Cardiac muscle cell (in vitro differentiated cells and primary cell): ENCODE data around the gene GATAD2A. TPM values are rescaled to one million over a fixed set of nuclear protein-coding genes. Genes with fewer than 3 reads are reported as not detected.
"Not testable (repeated sequence)": the region's sequence is repeated elsewhere in the genome, so short reads cannot be mapped to it uniquely, and the experiment has no call there.

Experiments used
- DNase-seq, 2 donors: peaks; one replicate each; pipeline versions ENCODE4 v3.0.0 to v3.0.0-alpha.2; 2010 to 2017; ENCODE audit warnings: low read depth in 1 of 2, low spot score in 1 of 2
- H3K27ac ChIP-seq: fragments of 200-600 bp; sonication (generic); 2 replicates; pipeline ENCODE4 v1.5.1; 2016
- H3K27me3 ChIP-seq: fragments of 200-600 bp; sonication (generic); 2 replicates; pipeline ENCODE4 v1.6.0; 2016; ENCODE audit warnings: control low read depth
- H3K36me3 ChIP-seq: fragments of 200-600 bp; sonication (generic); 2 replicates; pipeline ENCODE4 v1.5.1; 2016; ENCODE audit warnings: control low read depth
- H3K4me1 ChIP-seq: fragments of 200-600 bp; sonication (generic); 2 replicates; pipeline ENCODE4 v1.8.1; 2017; ENCODE audit warnings: low read depth, mild to moderate bottlenecking, mixed run types
- H3K4me3 ChIP-seq: fragments of 200-600 bp; sonication (generic); 2 replicates; pipeline ENCODE4 v1.5.1; 2016; ENCODE audit warnings: mild to moderate bottlenecking
- H3K9me3 ChIP-seq: fragments of 200-600 bp; sonication (generic); 2 replicates; pipeline ENCODE4 v1.5.1; 2017; ENCODE audit warnings: low read depth, mild to moderate bottlenecking, control low read depth
- polyA plus RNA-seq: library from polyadenylated mRNA; unstranded; fragments of >200 nt; fragmentation: Nextera tagmentation; extraction: Ambion mirVana; gene quantifications from 2 replicates; pipeline ENCODE4 v1.2.1, GENCODE V29; 2016
- total RNA-seq: library from RNA; depleted of rRNA; stranded (reverse); fragments of >200 nt; gene quantifications from 2 replicates; pipeline ENCODE4 v1.2.3, GENCODE V29; 2016
- TF ChIP-seq, protein P1 (sequence below): IDR thresholded peaks from 2 replicates; pipeline ENCODE4 v1.5.1; 2012; ENCODE audit warnings: low read depth, mild to moderate bottlenecking, low read length

Gene GATAD2A
- total and polyA plus RNA-seq, 2 experiments from 2014 or later: 32.3 to 98.3 TPM

DNA sequence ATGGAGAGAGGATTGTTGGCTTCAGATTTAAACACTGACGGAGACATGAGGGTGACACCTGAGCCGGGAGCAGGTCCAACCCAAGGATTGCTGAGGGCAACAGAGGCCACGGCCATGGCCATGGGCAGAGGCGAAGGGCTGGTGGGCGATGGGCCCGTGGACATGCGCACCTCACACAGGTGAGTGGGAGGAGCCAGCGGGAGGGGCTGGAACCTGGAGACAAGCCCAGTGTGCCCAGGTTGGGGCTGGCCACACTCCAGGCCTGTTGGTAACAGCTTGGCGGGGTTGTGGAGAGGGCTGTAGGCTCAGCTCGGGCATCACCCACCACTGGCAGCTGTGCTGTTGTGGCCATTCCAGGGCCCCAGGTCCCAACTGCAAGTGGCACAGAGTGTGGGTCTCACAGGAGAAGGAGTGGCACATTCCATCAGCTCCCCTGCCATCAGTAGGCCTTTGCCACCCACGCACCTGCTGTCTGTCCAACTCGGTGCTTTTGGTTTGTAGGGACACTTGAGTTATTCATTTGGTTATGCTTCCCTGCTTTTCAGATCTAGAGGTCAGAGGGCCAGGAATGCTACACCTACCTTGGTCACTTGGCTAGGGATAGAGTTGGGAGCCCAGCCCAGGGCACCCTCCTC, 60.1 kb downstream of the GATAD2A start:
- Histone ChIP-seq H3K9me3 (no peaks in the 10 kb centered on the region), H3K4me3 (no peak overlapping the region), H3K27ac (peak overlapping the region; percentile 95), H3K36me3 (no peaks in the 10 kb centered on the region), H3K27me3 (no peaks in the 10 kb centered on the region), H3K4me1 (peaks cover 42% of the 10 kb centered on the region)
- DNase-seq: no peak
- TF ChIP-seq, protein P1, sequence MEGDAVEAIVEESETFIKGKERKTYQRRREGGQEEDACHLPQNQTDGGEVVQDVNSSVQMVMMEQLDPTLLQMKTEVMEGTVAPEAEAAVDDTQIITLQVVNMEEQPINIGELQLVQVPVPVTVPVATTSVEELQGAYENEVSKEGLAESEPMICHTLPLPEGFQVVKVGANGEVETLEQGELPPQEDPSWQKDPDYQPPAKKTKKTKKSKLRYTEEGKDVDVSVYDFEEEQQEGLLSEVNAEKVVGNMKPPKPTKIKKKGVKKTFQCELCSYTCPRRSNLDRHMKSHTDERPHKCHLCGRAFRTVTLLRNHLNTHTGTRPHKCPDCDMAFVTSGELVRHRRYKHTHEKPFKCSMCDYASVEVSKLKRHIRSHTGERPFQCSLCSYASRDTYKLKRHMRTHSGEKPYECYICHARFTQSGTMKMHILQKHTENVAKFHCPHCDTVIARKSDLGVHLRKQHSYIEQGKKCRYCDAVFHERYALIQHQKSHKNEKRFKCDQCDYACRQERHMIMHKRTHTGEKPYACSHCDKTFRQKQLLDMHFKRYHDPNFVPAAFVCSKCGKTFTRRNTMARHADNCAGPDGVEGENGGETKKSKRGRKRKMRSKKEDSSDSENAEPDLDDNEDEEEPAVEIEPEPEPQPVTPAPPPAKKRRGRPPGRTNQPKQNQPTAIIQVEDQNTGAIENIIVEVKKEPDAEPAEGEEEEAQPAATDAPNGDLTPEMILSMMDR: no peak

GRCh38 chr19:19466201-19466600, 60.7 kb downstream of the GATAD2A start:
- Histone ChIP-seq H3K9me3 (no peaks in the 10 kb centered on the region), H3K27me3 (no peaks in the 10 kb centered on the region), H3K4me1 (peaks cover 35% of the 10 kb centered on the region), H3K4me3 (no peak overlapping the region), H3K27ac (no peak overlapping the region), H3K36me3 (no peaks in the 10 kb centered on the region)
- TF ChIP-seq, protein P1: no peak
- DNase-seq: no peak

GRCh38 chr19:19468424-19469050, 63.1 kb downstream of the GATAD2A start:
- Histone ChIP-seq H3K4me1 (peaks cover 17% of the 10 kb centered on the region), H3K27me3 (no peaks in the 10 kb centered on the region), H3K36me3 (no peaks in the 10 kb centered on the region), H3K4me3 (no peak overlapping the region), H3K27ac (no peak overlapping the region), H3K9me3 (no peaks in the 10 kb centered on the region)
- TF ChIP-seq, protein P1: no peak
- no peak for DNase-seq

- Histone ChIP-seq H3K36me3 (no peaks in the 10 kb centered on the region), H3K9me3 (no peaks in the 10 kb centered on the region), H3K27ac (no peak overlapping the region), H3K27me3 (no peaks in the 10 kb centered on the region), H3K4me1 (no peaks in the 10 kb centered on the region), H3K4me3 (no peak overlapping the region)
- DNase-seq: no peak
- TF ChIP-seq, protein P1: no peak
Measured at GRCh38 chr19:19470579-19470978, 65.1 kb downstream of the GATAD2A start.

- no peaks in the 10 kb centered on the region for H3K4me1 ChIP-seq
- H3K36me3 ChIP-seq: no peaks in the 10 kb centered on the region
- H3K27ac ChIP-seq: no peak overlapping the region
- no peak overlapping the region for H3K4me3 ChIP-seq
- H3K27me3 ChIP-seq: no peaks in the 10 kb centered on the region
- H3K9me3 ChIP-seq: no peaks in the 10 kb centered on the region
- no peak for DNase-seq
- TF ChIP-seq, protein P1: no peak
Measured at GRCh38 chr19:19471682-19472081, 66.2 kb downstream of the GATAD2A start.

DNA sequence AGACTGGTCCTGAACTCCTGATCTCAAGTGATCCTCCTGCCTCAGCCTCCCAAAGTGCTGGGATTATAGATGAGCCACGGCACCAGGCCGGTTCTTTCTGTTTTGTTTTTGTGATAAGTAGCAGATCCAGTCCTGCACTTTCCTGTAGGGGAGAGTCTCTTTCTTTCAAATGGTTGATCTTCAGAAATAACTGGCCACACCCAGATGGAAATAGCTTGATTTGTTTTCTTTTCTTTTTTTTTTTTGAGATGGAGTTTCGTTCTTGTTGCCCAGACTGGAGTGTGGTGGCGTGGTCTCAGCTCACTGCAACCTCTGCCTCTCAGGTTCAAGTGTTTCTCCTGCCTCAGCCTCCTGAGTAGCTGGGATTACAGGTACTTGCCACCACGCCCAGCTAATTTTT, 66.6 kb downstream of the GATAD2A start:
- not testable (repeated sequence) for H3K27ac ChIP-seq, DNase-seq, H3K27me3 ChIP-seq, H3K4me3 ChIP-seq, H3K9me3 ChIP-seq, H3K4me1 ChIP-seq, H3K36me3 ChIP-seq
